ENCODE data around the gene KCTD2. TPM values are rescaled to one million over a fixed set of nuclear protein-coding genes. Genes with fewer than 3 reads are reported as not detected.

KCTD2 gene
- total RNA-seq, 2 donors from 2014 or later, result 14.8 to 18.1 TPM

GRCh38 chr17:75073618-75074047, 26.6 kb downstream of the KCTD2 start:
- Histone ChIP-seq H3K27ac (peak overlapping the region; percentile 53), H3K27me3 (no peaks in the 10 kb centered on the region), H3K9ac (ENCODE audit: low read depth in 2 of 2, low read length in 2 of 2) (peak overlapping the region; percentile 47 to 74), H3K4me3 (no peak overlapping the region), H3K9me3 (no peaks in the 10 kb centered on the region), H3K4me1 (peaks cover 17% of the 10 kb centered on the region), H3K36me3 (no peaks in the 10 kb centered on the region)
- intact Hi-C loops (cut with DNase I), result loop anchor here (5.0 kb wide), 1 partner anchor 34 kb away; the partner anchor contains the start of gene ARMC7
- TF ChIP-seq, protein P1, sequence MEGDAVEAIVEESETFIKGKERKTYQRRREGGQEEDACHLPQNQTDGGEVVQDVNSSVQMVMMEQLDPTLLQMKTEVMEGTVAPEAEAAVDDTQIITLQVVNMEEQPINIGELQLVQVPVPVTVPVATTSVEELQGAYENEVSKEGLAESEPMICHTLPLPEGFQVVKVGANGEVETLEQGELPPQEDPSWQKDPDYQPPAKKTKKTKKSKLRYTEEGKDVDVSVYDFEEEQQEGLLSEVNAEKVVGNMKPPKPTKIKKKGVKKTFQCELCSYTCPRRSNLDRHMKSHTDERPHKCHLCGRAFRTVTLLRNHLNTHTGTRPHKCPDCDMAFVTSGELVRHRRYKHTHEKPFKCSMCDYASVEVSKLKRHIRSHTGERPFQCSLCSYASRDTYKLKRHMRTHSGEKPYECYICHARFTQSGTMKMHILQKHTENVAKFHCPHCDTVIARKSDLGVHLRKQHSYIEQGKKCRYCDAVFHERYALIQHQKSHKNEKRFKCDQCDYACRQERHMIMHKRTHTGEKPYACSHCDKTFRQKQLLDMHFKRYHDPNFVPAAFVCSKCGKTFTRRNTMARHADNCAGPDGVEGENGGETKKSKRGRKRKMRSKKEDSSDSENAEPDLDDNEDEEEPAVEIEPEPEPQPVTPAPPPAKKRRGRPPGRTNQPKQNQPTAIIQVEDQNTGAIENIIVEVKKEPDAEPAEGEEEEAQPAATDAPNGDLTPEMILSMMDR (IDR thresholded peaks at IDR 0.05), result no peak
- no peak for DNase-seq

DNA sequence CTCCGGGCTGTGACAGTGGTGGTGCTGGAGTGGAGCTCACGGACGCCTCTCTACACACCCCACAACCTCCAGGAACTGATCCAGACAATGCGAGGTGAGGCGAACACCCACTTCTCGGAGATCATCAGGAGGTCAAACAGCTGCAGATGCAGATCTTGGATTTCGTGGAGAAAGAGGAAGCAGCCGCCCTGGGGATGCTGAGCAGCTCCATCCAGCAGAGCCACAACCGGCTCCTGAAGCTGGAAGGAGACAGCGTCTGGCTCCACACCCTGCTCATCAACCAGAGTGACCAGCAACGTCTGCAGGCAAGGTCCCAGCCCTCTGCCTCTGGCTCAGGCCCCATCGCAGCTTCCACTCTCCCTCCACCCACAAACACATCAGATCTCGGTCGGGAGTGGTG, 27.5 kb downstream of the KCTD2 start:
- Histone ChIP-seq H3K27me3 (no peaks in the 10 kb centered on the region), H3K9me3 (no peaks in the 10 kb centered on the region), H3K4me3 (no peak overlapping the region), H3K27ac (no peak overlapping the region), H3K9ac (ENCODE audit: low read depth in 2 of 2, low read length in 2 of 2) (peak overlapping the region in 1 of 2 donors; percentile 74), H3K36me3 (no peaks in the 10 kb centered on the region), H3K4me1 (peaks cover 24% of the 10 kb centered on the region)
- TF ChIP-seq, protein P1 (IDR thresholded peaks at IDR 0.05), result no peak
- intact Hi-C loops (cut with DNase I), result loop anchor here (5.0 kb wide), 1 partner anchor 33 kb away; the partner anchor contains the start of gene ARMC7
- DNase-seq, result no peak

GRCh38 chr17:75075597-75076336, 28.7 kb downstream of the KCTD2 start:
- TF ChIP-seq, protein P1 (IDR thresholded peaks at IDR 0.05), result no peak
- Histone ChIP-seq H3K9ac (ENCODE audit: low read depth in 2 of 2, low read length in 2 of 2) (no peak overlapping the region), H3K4me3 (no peak overlapping the region), H3K27me3 (no peaks in the 10 kb centered on the region), H3K36me3 (no peaks in the 10 kb centered on the region), H3K4me1 (peaks cover 24% of the 10 kb centered on the region), H3K9me3 (no peaks in the 10 kb centered on the region), H3K27ac (no peak overlapping the region)
- intact Hi-C loops (cut with DNase I), result no loop called here
- DNase-seq, result no peak

DNA sequence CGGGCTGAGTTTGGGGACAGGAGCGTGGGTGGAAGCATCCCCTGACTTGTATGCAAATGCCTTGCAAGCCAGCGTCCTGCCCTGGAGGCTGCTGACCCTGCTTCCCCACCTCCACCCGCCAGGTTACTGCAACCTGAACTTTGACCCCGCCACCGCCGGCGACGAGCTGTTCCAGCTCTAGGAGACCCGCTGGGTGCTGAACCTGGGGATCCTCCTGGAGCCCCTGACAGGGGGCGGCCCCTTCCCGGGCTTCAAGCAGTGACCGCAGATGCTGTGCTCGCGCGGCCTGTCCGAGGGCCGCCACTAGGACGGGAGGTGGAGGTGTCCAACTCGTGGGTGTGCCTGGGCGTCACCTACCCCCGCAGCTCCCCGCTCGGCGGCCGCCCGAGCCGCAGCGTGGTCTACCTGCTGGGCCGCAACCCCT, 30.1 kb downstream of the KCTD2 start:
- no peaks in the 10 kb centered on the region for H3K27me3 ChIP-seq
- peak overlapping the region; percentile 82 for H3K27ac ChIP-seq
- H3K9me3 ChIP-seq, result no peaks in the 10 kb centered on the region
- intact Hi-C loops (cut with DNase I), result no loop called here
- H3K36me3 ChIP-seq, result no peaks in the 10 kb centered on the region
- DNase-seq, result peak; percentile 83
- H3K4me1 ChIP-seq, result peaks cover 24% of the 10 kb centered on the region
- H3K9ac ChIP-seq (ENCODE audit: low read depth in 2 of 2, low read length in 2 of 2), result peak overlapping the region; percentile 45 to 71
- TF ChIP-seq, protein P1 (IDR thresholded peaks at IDR 0.05), result no peak
- H3K4me3 ChIP-seq, result peak overlapping the region; percentile 33

DNA sequence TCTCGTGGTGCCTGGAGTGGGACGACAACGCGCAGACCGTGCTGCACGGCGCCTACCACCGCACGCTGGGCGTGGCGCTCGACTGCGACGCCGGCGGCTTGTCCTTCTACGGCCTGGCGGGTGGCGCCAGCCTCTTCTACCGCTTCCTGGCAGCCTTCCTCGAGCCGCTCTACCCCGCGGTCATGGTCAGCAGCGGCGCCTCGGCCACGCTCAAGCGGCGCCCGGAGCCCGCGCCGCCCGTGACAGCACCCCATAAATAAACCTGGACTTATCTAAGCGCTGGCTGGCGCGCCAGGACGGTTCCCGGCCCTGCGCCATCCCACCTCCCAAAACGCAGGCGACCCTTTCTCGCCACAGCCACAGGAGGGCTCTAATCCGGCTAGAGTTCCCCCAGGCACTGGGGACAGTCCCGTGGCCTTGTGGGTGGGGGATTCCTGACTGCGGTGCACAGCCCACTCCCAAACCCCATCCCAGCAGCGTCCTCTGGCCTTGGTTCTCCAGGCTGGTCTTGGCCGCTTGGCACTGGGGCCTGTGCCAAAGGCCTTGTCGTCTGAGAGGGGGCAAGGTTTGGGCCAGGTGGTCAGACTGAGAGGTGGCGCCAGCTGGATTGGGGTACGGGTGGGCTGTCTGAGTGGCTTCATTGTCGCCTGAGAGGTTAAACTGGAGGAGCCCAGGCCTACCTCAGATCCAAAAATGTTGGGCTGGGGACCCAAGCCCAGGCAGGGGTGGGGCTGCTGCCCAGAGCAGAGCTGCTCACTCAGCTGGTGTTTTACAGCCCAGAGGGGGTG, 30.7 kb downstream of the KCTD2 start:
- peak overlapping the region; percentile 33 for H3K4me3 ChIP-seq
- intact Hi-C loops (cut with DNase I), result no loop called here
- H3K27ac ChIP-seq, result peak overlapping the region; percentile 82
- peak overlapping the region; percentile 45 to 71 for H3K9ac ChIP-seq (ENCODE audit: low read depth in 2 of 2, low read length in 2 of 2)
- no peaks in the 10 kb centered on the region for H3K27me3 ChIP-seq
- H3K36me3 ChIP-seq, result no peaks in the 10 kb centered on the region
- H3K9me3 ChIP-seq, result no peaks in the 10 kb centered on the region
- peak; percentile 73 for DNase-seq
- H3K4me1 ChIP-seq, result peaks cover 24% of the 10 kb centered on the region
- TF ChIP-seq, protein P1 (IDR thresholded peaks at IDR 0.05), result no peak

Measured in colonic mucosa (tissue), 4 donors.